IPS DF 4.7 (cell line): ENCODE measurements around the gene IRF1.

Experiments
- DNase-seq: peaks from one replicate; pipeline ENCODE4 v3.0.0-alpha.2; 2013; ENCODE audit warnings: low spot score; ENCODE audit errors: extremely low read depth

The IRF1 gene

GRCh38 chr5:132500931-132501628, 10.5 kb upstream of the IRF1 start:
- DNase-seq: no peak

DNA sequence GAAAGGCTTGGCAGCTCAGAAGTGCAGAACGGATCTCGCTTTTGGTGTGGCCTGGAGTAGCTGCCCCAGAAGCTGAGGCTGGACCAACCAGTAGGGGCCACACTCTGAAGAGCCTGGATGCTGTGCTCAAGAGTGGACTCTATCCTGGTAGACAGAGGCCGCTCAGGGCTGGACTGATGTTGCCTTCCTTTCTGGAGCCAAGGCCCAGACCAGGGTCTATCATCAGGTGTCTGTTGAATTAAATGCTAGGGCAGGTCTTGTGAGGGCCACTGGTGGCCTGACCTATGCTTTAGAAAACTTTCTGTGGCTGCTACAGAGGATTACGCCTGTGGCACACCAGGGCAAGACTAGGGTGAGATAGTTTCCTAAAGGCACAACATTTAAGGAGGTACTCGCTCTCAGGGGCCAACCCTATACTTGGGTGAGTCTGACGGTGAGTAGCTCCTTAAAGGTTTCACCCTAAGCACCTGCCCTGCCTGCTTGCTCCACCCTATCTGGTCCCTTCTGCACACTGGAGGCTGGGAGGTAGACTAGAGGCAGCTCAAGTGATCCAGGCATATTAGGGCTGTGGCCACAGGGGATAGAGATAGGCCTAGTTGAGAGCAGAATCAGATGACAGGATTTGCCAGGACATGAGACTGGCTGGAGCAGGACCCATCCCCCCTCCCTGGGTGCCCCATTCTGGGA, 9.8 kb upstream of the IRF1 start:
- DNase-seq: no peak

GRCh38 chr5:132499440-132500243, 9.1 kb upstream of the IRF1 start:
- DNase-seq: no peak

GRCh38 chr5:132498686-132499271, 8.2 kb upstream of the IRF1 start:
- no peak for DNase-seq

DNA sequence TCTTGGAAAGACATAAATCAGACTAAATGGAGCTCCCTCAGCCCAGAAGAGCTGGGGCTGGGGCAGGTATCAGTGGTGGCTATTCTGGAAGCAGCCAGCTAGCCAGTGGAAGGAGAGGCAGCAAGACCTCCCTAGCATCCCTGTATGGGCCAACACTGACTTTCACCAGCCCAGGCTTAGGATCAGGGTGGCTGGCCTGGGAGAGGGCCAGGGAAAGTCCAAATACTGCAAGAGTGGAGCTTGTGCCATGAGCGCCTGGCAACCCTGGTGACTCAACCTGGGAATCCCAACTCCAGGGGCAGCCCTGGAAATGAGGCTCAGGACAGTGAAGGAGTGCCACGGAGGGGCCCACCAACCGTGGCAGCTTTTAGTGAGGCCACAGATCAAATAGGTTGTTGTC, 7.6 kb upstream of the IRF1 start:
- no peak for DNase-seq

DNA sequence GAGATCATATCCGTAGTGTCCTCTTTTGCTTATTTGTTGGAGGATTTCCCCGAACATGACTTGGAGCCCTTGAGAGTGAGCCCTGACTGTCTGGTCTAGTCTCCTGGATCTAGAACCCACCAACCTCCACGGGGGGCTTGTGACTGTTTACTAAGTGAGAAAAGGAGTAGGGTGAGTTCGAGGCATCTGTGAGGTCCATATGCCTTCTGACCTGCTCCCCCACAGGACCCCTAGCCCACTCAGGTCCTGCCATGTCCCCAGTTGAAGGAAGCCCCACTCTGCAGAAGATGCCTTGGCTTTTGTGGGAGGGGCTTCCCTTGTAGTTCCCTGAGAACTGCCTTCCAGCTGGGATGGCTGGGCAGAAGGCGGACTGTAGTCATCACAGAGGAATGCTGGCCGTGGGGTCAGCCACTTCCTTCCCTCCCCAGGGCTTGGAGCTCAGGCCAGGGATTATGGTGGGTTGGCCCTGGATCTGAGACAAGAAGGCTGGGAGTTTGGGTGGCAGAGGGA, 7.0 kb upstream of the IRF1 start:
- no peak for DNase-seq

- DNase-seq: no peak
These were observed 6.3 kb upstream of the IRF1 start for GRCh38 chr5:132496631-132497487.

GRCh38 chr5:132496191-132496630, 5.6 kb upstream of the IRF1 start:
- no peak for DNase-seq

DNA sequence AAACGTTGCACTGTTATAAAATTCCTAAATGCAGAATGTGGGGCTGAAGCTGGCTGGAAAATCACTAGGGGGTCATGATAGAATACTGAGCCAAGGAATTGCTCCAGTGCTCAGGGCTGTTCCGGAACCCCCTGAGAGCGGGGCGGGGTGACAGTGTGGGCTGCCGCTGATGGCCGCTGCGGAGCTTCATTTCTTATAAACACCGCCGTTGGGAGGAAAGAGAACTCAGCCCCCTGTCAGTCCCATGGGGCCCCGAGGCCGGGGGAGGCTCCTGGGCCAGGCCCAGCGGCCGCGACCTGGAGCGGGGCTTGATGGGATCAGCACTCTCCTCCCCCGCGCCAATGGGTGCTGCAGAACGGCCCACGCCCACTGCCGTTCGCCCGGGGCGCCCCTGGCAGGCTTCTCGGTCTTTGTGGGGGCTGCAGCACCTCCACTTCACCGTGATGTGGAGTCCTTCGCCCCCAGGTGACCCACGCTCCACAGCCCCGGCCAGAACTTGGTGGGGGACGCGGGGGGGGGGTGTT, 5.2 kb upstream of the IRF1 start:
- no peak for DNase-seq

DNA sequence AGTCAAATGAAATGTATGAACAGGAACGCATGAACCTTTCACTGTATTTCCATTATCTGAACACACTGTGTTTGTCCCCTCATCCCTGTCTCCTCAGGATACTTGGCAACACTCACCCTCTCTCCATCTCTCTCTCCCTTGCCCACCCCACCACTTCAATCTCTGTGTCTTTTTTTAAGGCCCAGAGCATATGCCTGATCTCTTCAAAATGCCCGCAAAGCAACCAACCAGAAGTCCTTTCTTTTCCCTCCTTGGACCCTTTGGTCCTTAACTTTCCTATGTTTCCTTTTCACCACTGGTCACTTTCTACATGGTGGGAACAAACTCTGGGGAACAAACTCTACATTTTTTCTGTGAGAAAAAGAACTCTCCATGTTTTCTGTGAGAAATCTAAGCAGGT, 3.2 kb upstream of the IRF1 start:
- DNase-seq: no peak

- DNase-seq: no peak
These were observed 2.7 kb upstream of the IRF1 start for GRCh38 chr5:132493241-132493640.

DNA sequence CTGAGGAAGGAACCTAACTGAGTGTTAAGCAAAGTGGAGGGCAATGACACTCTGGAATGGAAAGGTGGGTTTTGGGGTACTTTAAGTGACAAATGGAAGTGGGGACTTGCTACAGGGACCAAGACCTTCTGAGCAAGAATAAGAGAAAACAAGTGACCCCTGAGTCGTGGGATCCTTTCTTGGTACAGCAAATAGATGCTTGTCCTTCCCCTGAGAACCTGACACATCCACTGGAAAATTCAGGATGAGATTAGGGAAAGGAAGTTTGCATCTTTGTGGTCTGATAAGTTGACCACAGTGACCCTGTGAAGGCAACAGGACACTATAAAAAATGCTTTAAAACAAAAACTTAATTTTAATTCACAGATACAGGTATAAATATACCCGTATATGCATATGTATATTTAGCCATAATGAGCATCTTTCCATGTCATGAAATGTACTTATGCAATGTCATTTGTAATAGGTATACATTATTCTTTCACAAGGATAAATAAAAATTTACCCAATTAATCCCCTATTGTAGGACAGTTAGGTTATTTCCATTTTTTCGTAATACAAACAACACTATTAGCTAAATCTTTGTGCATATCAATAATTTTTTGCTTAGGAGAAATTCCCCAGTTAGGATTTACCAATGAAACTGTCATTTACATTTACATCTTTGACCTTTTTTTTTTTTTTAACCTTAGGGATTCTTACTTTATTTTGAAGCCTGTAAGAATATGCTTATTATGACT, 2.0 kb upstream of the IRF1 start:
- DNase-seq: no peak

- DNase-seq: no peak
These were observed 1.1 kb upstream of the IRF1 start for GRCh38 chr5:132491368-132492364.

GRCh38 chr5:132489871-132490483, 596 bp downstream of the IRF1 start:
- no peak for DNase-seq

GRCh38 chr5:132489051-132489770, 1.4 kb downstream of the IRF1 start:
- DNase-seq: no peak

- DNase-seq: no peak
These were observed 2.0 kb downstream of the IRF1 start for GRCh38 chr5:132488590-132488989.

DNA sequence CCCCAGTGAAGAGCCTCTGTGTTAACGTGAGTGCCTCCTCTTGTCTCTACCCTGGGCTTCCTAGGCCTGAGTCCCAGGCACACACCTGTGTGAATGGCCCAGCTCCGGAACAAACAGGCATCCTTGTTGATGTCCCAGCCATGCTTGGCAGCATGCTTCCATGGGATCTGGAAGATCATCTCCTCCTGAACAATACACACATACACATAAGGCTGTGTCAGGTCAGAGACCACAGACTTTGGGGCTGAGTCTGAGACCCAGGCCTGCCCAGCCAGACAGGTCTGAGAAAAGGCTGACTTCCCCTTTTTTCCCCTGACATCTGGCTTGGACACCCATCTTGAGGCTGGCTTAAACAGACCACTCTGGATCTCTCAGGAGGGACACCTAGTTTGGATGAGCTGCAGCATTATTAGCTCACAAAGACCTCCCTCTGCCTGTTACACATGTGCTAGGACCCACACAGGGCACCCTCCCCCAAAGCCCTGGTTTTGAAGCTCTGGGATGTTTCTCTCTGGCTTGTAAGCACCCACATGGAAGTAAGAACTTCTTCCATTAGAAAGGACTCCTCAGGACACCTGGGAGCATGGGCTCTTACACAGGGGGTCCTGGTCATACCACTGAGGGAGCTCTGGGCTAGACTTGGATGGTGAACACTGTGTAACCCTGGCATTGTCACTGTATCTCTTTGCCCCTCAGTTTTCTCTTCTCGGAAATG, 2.6 kb downstream of the IRF1 start:
- no peak for DNase-seq
